Esophagus mucosa (tissue), 1 donor: ENCODE data around the gene MNT. TPM values are rescaled to one million over a fixed set of nuclear protein-coding genes. Genes with fewer than 3 reads are reported as not detected.

Experiments
- ATAC-seq: fragments of 200-7000 bp; cut with Tn5 transposase; one replicate; pipeline ENCODE4 v1.9.1; 2020
- total RNA-seq: library from RNA; stranded (reverse); gene quantifications from one replicate; pipeline ENCODE4 v1.2.4, GENCODE V29; 2023
- donor health status: DM: yes; HTN: yes; CAD: no.

The MNT gene
- total RNA-seq, 1 donor from 2014 or later: 28.6 TPM

GRCh38 chr17:2416010-2416734 is 15.3 kb upstream of the MNT start:
- peak; percentile 81 for ATAC-seq

DNA sequence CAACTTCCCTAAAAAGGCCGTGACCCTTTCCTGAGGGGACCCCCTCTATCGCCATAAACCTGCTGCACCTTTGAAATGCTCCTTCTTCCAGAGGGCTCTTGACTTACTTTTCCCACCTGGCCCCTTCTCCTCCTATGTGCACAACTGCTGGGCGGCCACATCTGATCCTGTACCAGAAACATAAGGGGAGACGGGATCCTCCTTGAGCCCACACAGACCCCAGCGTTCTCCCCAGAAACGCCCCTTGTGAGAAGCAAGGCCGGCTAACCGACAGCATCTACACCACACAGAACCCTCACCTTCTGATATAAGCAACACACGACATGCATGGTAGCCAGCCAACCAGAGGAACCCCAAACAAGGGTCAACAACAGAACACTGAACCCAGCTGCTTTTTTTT is 14.2 kb upstream of the MNT start:
- ATAC-seq: no peak

GRCh38 chr17:2414446-2415064 is 13.7 kb upstream of the MNT start:
- no peak for ATAC-seq

DNA sequence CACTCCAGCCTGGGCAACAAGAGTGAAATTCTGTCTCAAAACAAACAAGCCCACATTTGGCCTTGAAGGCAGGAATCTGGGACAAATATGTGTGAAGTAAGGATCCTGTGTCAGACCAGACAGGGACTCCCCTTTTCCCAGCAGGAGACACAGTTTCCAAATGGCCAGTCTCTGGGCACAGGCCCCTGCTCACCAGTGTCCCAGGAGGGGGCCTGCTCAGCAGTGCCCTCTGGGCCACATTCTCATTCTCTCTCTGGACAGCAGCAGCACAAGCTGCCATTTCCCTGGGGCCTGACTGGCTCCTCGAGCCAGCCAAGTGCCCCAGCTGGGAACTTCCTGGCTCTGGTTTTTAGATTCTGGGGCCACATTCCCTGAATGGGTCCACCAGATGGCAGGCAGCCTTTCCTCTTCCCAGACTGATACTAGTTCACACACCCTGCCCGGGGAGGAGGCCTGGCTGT is 11.7 kb upstream of the MNT start:
- no peak for ATAC-seq

DNA sequence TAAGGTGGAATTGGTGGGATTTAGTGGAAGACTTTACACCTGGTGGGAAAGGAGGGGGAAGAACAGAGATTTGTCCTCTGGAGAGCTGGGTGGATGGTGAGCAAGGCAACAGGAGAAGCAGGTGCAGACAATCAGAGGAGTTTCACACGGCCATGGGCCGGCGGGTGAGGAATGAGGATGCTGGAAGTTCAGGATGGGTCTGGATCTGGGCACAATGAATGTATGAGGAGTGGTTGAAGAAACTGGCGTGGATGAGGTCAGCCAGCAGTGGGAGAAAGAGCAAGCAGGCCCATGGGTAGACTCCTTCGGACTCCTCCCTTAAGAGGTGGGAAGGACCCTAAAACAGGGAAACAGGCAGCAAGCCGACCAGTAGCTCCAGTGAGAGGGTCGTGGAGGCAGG is 10.1 kb upstream of the MNT start:
- ATAC-seq: no peak

- peak; percentile 80 for ATAC-seq
Measured at GRCh38 chr17:2406903-2407790, 6.3 kb upstream of the MNT start.

GRCh38 chr17:2406271-2406902 is 5.5 kb upstream of the MNT start:
- ATAC-seq: peak; percentile 51

- no peak for ATAC-seq
Measured at GRCh38 chr17:2405247-2405926, 4.5 kb upstream of the MNT start.

GRCh38 chr17:2403044-2403443 is 2.2 kb upstream of the MNT start:
- ATAC-seq: no peak

DNA sequence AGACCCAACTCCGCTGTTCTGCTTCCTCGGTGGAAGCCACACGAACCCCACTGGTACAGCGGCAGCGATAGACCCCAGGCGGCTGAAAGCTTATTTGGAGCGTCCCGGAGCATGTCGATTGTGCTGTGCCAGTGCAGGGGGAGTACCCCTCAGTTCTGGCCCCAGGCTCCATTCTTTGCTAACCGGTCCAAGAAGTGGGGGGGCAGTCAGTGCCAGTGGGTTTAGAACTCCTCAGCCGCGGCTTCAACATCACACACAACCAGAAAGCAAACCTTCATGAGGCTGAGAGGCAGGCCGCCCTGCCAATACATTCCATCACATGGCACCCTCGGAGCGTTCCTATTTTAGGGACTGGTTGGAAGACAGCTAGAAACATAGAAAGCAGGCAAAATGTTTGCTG is 1.7 kb upstream of the MNT start:
- ATAC-seq: no peak

DNA sequence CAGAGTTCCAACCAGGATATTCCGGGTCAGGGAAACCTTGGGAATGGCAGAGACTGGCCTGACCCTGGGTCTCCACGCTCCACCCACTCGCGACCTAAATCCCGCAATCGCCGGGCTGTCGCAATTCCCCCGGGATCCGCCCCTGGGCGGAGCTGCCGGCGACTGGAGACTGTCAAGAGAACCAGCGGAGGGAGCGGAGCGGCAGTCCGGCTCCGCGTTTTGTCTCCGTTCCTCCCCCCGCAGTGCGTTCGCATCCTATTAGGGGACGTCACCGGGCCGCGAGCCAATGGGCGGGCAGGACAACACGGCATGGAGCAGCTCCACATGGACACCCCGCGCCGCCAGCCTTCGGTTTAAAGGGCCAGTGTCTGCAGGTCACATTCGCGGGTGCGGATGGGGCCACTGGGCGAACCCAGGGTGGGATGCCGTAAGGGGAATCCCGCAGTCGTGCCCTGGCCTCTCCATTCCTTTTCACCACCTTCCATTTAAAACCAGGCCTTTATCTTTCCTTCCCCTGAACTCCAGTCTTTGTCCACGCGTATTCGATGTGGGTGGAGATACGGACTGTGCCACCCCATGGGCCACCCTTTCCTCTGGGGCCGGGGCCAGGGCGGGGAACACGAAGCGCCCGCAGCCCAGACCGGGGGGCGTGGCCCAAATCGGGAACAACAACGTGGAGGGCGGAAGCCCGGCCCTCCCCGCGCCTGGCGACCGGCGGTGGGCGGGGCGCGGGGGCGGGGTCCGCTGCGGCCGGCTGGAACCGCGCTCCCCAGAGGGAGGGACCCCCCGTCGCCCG is 764 bp upstream of the MNT start:
- ATAC-seq: peak; percentile 61

GRCh38 chr17:2400474-2400866 is 390 bp downstream of the MNT start:
- no peak for ATAC-seq

- peak; percentile 69 for ATAC-seq
Measured at GRCh38 chr17:2399572-2400473, 1.0 kb downstream of the MNT start.

DNA sequence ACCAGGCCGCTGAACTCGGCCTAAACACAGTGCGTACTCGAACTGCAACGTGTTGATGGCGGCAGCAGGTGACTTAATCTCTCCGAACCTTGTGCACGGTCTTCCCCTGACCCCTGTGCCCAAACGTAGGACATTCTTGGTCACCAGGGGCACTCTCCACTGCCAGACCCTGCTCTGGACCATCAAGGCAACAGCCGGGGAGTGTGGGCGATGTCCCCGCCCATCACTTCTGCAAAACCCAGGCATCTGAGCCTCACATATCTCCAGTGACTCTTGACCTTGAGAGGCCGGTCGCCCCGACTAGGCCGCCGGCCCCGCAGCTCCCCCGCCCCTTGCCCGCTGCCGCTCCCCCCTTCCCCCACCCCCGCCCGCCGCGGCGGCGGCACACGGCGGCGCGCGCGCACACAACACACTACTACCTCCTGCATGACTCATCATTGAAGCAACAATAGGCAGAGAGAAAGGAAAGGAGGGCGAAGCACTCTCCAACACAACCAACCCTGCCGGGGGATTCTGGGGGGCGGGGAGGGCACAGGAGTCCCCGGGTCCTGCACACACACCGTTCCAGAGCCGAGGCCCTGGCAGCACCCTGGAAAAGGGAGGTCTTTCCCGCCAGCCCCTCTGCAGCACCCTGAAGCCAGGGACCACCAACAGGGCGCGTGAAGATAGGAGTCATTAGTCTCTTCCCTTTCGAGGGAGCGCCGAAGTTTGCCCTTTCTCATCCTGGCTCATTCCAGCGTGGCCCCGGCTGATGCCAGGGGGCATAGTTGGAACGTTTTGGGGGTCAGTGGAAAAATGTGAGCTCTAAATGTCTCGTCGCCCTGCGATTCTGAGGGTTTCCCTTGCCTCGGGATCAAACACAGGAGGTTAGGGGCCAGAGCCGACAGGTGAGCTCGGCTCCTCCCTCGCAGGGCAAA is 1.9 kb downstream of the MNT start:
- ATAC-seq: peak; percentile 3

GRCh38 chr17:2398182-2398581 is 2.7 kb downstream of the MNT start:
- ATAC-seq: no peak

DNA sequence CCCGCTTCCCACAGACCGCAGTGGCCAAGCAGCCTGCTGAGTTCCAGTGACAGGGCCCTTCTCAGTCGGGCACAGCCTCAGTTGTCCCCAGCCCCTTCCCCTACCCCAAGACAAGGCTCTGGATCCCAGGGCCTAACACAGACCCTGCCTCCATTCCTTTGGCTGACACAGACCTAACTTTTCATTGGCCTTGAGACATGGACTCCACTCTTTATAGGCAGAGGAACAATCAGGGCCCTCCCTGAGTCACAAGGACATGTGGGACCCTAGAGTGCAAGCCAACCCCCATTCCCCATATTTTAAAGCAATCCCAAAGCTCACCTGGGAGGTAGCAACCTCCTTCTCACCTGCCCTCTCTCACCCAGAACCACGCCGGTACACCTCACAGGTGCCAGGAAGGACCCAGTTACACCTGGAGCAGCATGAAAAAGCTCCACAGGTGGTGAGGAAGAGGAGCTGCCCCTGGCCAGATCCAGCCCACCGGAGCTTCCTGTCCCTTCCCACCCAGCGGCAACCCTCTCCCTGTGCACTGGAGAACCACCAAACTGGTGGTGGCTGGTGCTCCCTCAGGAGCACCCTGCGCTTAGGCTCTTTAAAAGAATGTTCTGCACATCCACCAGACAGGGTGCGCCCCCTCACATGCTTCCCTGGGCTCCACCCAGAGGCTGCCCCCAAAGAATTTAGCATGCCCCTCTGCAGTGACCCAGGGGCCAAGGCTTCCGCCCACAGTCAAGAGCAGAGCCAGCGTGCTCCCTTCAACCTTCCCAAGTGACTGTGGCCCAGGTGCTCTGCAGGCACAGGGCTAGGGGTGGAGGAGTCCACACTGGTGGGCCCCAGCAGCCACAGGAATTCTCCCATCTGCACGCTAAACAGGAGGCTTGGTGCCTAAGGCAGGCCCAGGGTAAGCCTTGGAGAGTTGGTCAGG is 3.4 kb downstream of the MNT start:
- no peak for ATAC-seq

DNA sequence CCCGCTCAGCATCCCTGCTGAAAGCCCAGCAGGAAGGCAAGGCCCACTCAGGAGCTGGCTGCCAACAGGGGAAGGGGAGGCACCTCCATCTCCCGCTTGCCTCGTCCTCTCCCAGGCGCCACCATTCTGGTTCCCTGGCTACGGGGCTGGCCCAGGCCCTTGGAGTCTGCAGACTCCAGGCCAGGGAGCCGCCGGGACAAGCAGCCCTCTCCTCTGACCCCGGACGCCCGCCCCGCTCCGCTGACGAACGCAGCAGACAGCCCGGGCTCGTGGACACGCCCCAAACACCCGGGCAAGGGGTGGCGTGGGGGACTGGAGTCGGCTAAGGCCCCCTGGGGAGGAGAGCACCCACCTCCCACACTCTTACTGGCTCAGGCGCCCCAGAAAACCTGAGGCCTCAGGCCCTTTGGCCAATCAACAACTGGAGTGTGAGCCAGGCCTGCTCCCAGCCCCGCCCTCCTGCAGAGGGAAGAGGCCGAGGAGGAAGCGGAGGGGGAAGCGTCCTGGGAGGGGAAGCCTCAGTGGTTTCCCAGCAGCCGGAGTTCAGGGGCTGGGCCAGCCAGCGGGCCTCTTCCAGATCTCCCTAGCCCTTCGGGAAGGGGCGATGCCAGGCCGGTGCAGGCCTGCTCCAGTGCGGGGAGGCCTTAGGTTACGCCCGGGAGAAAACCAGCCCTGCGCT is 4.2 kb downstream of the MNT start:
- ATAC-seq: peak; percentile 24

DNA sequence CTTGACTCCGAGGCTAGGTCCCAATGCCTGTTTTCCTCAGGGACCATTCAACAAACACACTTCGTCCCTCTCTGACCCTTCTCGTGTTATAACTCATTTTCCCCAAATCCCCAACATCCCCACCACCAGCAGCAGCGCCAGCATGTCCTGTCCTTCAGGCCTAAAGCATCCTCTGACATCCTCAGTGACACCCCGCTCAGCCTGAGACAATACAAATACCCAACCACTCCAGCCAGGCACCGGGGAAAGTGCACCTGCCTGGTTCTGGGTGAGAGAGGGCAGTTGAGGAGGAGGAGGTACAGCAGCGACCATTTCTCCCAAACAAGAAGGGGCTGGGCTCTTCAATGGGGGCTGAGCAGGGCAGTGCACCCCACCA is 4.7 kb downstream of the MNT start:
- no peak for ATAC-seq
